Measurements from ENCODE around the gene WDR44. TPM values are rescaled to one million over a fixed set of nuclear protein-coding genes. Genes with fewer than 3 reads are reported as not detected.

WDR44 gene
- total RNA-seq, 1 donor from 2014 or later, result 19.0 TPM

DNA sequence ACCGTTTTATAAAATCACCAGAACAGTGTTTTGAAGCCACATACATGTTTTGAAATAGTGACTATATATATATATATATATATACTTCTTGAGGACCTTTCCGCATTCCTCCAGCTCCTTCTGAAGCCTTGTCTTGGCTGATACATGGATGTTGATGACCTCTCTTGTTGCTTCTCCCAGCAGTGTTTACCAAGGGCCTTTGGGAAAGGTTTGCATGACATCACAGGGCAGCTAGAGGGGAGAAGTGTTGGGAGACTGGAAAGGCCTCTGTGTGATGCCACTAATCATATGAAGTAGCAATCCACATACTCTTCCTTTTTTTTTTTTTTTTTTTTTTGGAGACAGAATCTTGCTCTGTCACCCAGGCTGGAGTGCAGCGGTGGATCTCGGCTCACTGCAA is 22.5 kb downstream of the WDR44 start:
- H3K4me1 Mint-ChIP-seq (ENCODE audit: low read depth, unreplicated experiment), result peaks cover 10% of the 10 kb centered on the region
- FAIRE-seq (no peak), DNase-seq (ENCODE audit: low read depth) (no peak)
- H3K27me3 ChIP-seq (ENCODE audit: insufficient read depth, low read length), result no peaks in the 10 kb centered on the region
- H3K4me1 ChIP-seq (ENCODE audit: insufficient read depth, low read length), result no peaks in the 10 kb centered on the region
- no peaks in the 10 kb centered on the region for H3K36me3 Mint-ChIP-seq (ENCODE audit: low read depth, unreplicated experiment)
- peaks cover 60% of the 10 kb centered on the region for H3K79me2 ChIP-seq (ENCODE audit: insufficient read depth, low read length)
- H3K27ac ChIP-seq (ENCODE audit: low read depth, low read length), result no peak overlapping the region
- no peaks in the 10 kb centered on the region for H3K9me3 Mint-ChIP-seq (ENCODE audit: unreplicated experiment)
- H3K9ac ChIP-seq (ENCODE audit: low read length), result no peak overlapping the region
- no peak overlapping the region for H3K4me3 ChIP-seq (ENCODE audit: insufficient read depth, low read depth, low read length)
- no peak overlapping the region for H3K4me2 ChIP-seq (ENCODE audit: low read length)
- no peak overlapping the region for H3K4me3 Mint-ChIP-seq (ENCODE audit: unreplicated experiment)
- no peaks in the 10 kb centered on the region for H3K27me3 Mint-ChIP-seq (ENCODE audit: low read depth, unreplicated experiment)
- TF ChIP-seq EZH2 (IDR thresholded peaks at IDR 0.05; ENCODE audit: insufficient read depth, low read length) (no peak), CTCF (IDR thresholded peaks at IDR 0.05; ENCODE audit: insufficient read depth, low read depth, low read length) (no peak)
- no peak overlapping the region for H2AFZ ChIP-seq (ENCODE audit: low read depth, low read length)
- no peak overlapping the region for H3K27ac Mint-ChIP-seq (ENCODE audit: unreplicated experiment)
- no peaks in the 10 kb centered on the region for H3K9me3 ChIP-seq (ENCODE audit: insufficient read depth, low read depth, low read length)
- peaks cover 30% of the 10 kb centered on the region for H4K20me1 ChIP-seq (ENCODE audit: insufficient read depth, low read length)
- H3K36me3 ChIP-seq (ENCODE audit: insufficient read depth, low read length), result no peaks in the 10 kb centered on the region

- H3K27me3 Mint-ChIP-seq (ENCODE audit: low read depth, unreplicated experiment), result no peaks in the 10 kb centered on the region
- H3K27me3 ChIP-seq (ENCODE audit: insufficient read depth, low read length), result no peaks in the 10 kb centered on the region
- no peak overlapping the region for H3K4me3 ChIP-seq (ENCODE audit: insufficient read depth, low read depth, low read length)
- H3K36me3 ChIP-seq (ENCODE audit: insufficient read depth, low read length), result no peaks in the 10 kb centered on the region
- no peak overlapping the region for H3K27ac Mint-ChIP-seq (ENCODE audit: unreplicated experiment)
- TF ChIP-seq CTCF (IDR thresholded peaks at IDR 0.05; ENCODE audit: insufficient read depth, low read depth, low read length) (no peak), EZH2 (IDR thresholded peaks at IDR 0.05; ENCODE audit: insufficient read depth, low read length) (no peak)
- peaks cover 10% of the 10 kb centered on the region for H3K4me1 Mint-ChIP-seq (ENCODE audit: low read depth, unreplicated experiment)
- no peak overlapping the region for H2AFZ ChIP-seq (ENCODE audit: low read depth, low read length)
- H3K27ac ChIP-seq (ENCODE audit: low read depth, low read length), result peak overlapping the region; percentile 51
- peaks cover 45% of the 10 kb centered on the region for H3K79me2 ChIP-seq (ENCODE audit: insufficient read depth, low read length)
- no peaks in the 10 kb centered on the region for H3K9me3 Mint-ChIP-seq (ENCODE audit: unreplicated experiment)
- H3K4me3 Mint-ChIP-seq (ENCODE audit: unreplicated experiment), result no peak overlapping the region
- no peaks in the 10 kb centered on the region for H3K36me3 Mint-ChIP-seq (ENCODE audit: low read depth, unreplicated experiment)
- no peaks in the 10 kb centered on the region for H3K4me1 ChIP-seq (ENCODE audit: insufficient read depth, low read length)
- peak overlapping the region; percentile 53 for H3K4me2 ChIP-seq (ENCODE audit: low read length)
- DNase-seq (ENCODE audit: low read depth) (peak; percentile 55), FAIRE-seq (peak; percentile 95)
- H3K9me3 ChIP-seq (ENCODE audit: insufficient read depth, low read depth, low read length), result no peaks in the 10 kb centered on the region
- H3K9ac ChIP-seq (ENCODE audit: low read length), result no peak overlapping the region
- H4K20me1 ChIP-seq (ENCODE audit: insufficient read depth, low read length), result peaks cover 18% of the 10 kb centered on the region
Measured at GRCh38 chrX:118370921-118371624, 25.2 kb downstream of the WDR44 start.

DNA sequence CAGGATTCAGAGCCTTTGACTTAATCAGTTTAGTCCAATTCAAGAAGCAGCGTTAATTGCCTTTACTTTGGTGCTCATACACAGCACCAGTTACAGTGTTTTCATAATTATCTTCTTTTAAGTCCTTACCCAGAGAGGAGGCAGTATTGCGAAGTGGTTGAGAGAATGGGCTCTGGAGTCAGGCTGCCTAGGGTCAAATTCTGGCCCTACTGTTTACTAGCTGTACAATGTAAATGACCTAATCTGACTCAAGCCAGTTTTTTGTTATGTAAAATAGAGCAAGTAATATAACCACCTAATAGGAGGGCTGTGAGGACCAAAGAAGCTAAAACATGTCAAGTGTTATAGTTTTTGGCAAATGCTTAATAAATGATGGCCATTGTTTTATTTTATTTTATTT is 27.6 kb downstream of the WDR44 start:
- Histone ChIP-seq H3K27me3 (ENCODE audit: insufficient read depth, low read length) (no peaks in the 10 kb centered on the region), H3K9ac (ENCODE audit: low read length) (no peak overlapping the region), H3K79me2 (ENCODE audit: insufficient read depth, low read length) (peaks cover 36% of the 10 kb centered on the region), H3K27ac (ENCODE audit: low read depth, low read length) (no peak overlapping the region), H3K4me1 (ENCODE audit: insufficient read depth, low read length) (no peaks in the 10 kb centered on the region), H3K4me2 (ENCODE audit: low read length) (no peak overlapping the region), H3K4me3 (ENCODE audit: insufficient read depth, low read depth, low read length) (no peak overlapping the region), H4K20me1 (ENCODE audit: insufficient read depth, low read length) (peaks cover 18% of the 10 kb centered on the region), H3K9me3 (ENCODE audit: insufficient read depth, low read depth, low read length) (no peaks in the 10 kb centered on the region), H3K36me3 (ENCODE audit: insufficient read depth, low read length) (no peaks in the 10 kb centered on the region), H2AFZ (ENCODE audit: low read depth, low read length) (no peak overlapping the region)
- Mint-ChIP-seq H3K27ac (ENCODE audit: unreplicated experiment) (no peak overlapping the region), H3K4me3 (ENCODE audit: unreplicated experiment) (no peak overlapping the region), H3K4me1 (ENCODE audit: low read depth, unreplicated experiment) (peaks cover 10% of the 10 kb centered on the region), H3K9me3 (ENCODE audit: unreplicated experiment) (no peaks in the 10 kb centered on the region), H3K27me3 (ENCODE audit: low read depth, unreplicated experiment) (no peaks in the 10 kb centered on the region), H3K36me3 (ENCODE audit: low read depth, unreplicated experiment) (no peaks in the 10 kb centered on the region)
- FAIRE-seq, result no peak
- TF ChIP-seq CTCF (IDR thresholded peaks at IDR 0.05; ENCODE audit: insufficient read depth, low read depth, low read length) (no peak), EZH2 (IDR thresholded peaks at IDR 0.05; ENCODE audit: insufficient read depth, low read length) (no peak)
- no peak for DNase-seq (ENCODE audit: low read depth)
